ENCODE data around the gene TEX261.

TEX261 gene

DNA sequence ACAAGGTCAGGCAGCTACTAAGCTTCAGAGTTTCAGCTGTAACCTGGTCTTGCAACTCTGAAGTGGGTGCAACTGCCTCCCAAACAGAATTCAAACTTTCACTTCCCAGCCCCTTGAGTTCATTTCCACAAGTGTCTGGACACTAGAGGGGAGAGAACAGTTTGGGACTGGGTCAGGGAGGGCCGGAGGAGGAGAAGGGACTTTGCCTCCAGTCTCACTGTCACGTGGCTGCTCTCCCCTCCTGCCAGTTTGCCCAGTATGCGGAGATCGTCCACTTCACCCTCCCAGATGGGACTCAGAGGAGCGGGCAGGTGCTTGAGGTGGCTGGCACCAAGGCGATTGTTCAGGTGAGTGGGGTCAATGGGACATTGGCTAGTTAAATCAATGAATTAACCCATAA is 36.9 kb downstream of the TEX261 start:
- no peak for DNase-seq (ENCODE audit: low spot score)

DNA sequence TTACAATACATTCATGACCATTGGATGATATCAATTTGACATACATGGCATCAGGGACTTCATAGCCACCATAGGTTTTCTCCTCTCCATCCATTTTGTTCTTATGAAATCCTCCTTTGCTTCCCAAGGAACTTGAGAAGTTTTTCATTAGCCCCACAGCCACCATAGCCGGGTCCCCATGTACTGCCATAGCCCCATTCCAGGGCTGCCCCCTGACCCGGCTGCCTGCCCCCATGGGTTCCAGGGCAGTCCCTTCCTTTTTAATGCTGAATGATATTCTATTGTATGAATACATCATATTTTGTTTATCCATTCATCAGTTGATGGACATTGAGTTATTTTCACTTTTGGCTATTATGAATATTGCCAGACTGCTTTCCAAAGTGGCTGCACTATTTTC is 38.5 kb downstream of the TEX261 start:
- no peak for DNase-seq (ENCODE audit: low spot score)

GRCh38 chr2:70954886-70955285 is 39.8 kb downstream of the TEX261 start:
- no peak for DNase-seq (ENCODE audit: low spot score)

DNA sequence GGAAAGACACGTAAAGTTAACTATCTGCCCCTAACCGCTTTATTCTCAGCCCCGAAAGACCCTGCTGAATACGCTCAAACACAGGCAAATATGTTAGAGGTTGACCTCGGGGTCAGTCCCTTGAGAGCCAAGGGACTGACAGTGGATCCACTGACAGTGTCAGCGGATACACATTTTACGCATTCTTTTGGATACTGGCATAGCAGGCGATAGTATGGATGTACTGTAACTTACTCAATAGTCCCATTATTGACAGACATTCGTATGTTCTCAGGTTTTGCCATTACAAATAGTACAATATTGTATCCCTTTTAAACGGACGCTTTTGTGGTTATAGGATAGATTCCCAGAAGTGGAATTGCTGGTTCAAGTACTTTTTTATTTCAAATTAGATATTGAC is 45.6 kb downstream of the TEX261 start:
- DNase-seq (ENCODE audit: low spot score): no peak

GRCh38 chr2:70948337-70949003 is 46.2 kb downstream of the TEX261 start:
- peak; percentile 72 for DNase-seq (ENCODE audit: low spot score)

GRCh38 chr2:70947556-70948184 is 47.0 kb downstream of the TEX261 start:
- DNase-seq (ENCODE audit: low spot score): no peak

- DNase-seq (ENCODE audit: low spot score): peak; percentile 45
Measured at GRCh38 chr2:70946832-70947442, 47.7 kb downstream of the TEX261 start.

DNA sequence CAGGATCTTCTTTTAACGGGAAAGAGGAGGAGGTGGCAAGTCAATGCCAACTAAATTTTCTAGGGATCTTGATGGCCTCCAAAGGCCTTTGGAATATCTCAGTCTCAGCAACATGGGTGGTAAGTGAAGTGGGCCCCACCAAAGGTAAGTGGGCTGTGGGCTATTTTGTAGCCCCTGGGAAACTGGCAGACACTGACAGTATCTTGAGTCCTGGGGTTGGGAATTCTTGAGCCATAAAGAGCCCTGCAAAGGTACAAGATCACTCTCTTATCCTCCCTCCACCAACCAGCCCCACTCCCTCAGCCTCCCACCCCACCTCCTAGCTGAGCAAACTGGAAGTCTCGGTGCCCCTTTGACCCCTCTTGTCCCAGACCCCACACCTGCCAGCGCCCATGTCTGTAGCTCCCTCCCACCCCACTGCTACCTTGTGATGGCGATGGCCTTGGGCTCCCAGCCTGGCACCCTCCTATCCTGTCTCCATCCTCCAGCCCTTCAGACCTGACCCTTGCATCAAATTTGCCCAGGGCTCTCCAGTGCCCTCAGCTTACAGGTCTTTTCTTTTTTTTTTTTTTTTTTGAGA is 50.5 kb downstream of the TEX261 start:
- no peak for DNase-seq (ENCODE audit: low spot score)

DNA sequence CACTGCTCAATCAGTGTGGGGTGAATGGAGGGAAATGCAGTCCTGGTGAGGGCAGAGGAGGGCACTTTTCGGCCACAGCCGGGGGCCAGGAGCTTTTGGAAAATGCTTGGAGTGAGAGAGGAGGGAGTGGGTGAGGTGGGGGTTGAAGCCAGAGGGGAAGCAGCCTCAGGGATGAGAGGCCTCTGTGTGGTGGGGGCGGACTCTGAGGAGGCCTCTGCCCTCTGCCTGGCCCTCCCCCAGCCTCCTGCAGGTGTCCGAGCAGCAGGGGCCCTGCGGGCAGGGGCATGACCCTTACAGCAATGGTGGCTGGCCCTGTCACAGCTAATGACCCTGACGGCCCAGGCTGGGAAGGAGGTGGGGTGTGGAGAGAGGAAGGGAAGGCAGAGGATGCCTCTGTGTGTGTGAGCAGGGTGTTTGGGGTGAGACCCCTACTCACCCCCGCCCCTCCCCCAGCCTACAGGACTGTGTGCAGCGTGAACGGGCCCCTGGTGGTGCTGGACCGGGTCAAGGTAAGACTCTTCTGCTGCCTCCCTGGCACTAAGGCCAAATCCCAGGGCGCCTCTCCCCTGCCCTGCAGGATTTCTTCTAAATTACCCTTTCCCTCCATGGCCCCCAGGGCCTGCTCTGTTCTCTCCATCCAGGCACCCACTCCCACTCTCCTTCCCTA is 51.3 kb downstream of the TEX261 start:
- no peak for DNase-seq (ENCODE audit: low spot score)

DNA sequence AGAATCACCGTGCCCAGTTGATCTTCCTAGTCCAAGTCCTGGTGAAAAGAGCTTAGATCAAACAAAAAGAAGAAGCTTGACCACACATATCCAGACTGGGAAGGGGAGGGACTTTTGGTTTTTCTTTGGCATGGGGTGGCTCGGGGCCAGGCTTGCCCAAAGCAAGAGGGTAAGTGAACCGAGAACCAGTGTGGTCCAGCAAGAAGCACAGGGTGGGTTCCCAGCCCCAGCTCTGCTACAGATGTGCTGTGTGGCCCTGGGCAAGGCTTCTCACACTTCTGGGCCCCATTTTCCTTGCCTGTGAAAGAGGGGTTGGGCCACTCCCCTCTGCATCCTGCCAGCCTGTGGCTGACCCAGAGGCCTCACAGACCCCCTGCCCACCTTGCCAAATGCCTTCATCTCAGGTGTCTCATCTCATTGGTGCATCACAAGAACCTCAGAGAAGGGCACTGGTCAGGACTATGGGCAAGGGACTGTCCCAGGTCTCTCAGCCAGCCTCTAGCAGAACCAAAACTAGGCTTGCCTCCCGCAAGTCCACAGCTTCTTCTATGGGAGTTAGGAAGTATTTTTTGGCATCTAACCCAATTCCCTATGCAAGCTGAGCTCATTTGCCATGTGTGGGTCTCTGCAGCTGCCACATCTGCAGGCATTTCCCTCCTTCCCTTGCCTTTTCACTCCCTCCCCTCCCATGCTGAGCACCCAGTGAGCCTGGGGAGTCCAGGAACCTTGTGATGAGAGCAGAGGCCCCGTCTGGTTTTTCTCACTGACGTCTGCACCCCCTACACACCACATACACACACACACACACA is 52.1 kb downstream of the TEX261 start:
- no peak for DNase-seq (ENCODE audit: low spot score)

DNA sequence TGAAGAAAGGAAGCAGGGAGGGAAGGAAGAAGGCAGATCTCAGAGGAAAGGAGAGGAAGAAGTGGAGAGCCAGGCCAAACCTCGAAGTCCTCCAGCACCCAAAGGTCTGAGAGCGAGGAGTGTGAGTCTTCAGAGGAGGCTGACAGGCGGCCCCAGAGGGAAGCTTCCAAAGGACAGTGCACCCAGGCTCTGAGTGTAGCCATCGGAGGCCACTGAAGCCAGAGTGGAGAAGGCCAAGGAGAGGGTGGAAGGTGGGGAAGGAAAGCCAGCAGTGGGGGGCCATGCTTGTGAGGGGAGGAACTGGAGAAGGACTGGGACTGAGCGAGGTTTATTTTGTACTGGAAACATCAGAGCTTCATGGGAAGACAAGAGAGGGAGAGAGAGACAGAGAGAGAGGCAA is 53.0 kb downstream of the TEX261 start:
- DNase-seq (ENCODE audit: low spot score): no peak

DNA sequence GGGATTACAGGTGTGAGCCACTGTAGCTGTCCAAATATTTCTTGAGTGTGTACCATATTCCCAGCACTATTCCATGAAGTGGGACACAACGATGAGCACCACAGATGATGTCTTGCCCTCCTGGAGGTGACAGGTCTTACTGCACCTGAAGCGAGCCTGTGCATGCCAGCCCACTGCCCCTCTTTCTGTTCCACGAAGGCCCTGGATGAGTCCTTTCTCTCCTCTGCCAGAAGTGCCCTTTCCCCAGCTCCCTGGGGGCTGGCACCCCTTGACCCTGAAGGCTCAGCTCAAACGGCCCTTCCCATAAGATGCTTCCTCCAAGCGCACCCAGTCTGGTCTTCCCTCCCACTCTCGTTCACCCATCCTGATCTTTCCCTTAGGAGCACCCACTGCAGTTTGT is 53.5 kb downstream of the TEX261 start:
- no peak for DNase-seq (ENCODE audit: low spot score)

DNA sequence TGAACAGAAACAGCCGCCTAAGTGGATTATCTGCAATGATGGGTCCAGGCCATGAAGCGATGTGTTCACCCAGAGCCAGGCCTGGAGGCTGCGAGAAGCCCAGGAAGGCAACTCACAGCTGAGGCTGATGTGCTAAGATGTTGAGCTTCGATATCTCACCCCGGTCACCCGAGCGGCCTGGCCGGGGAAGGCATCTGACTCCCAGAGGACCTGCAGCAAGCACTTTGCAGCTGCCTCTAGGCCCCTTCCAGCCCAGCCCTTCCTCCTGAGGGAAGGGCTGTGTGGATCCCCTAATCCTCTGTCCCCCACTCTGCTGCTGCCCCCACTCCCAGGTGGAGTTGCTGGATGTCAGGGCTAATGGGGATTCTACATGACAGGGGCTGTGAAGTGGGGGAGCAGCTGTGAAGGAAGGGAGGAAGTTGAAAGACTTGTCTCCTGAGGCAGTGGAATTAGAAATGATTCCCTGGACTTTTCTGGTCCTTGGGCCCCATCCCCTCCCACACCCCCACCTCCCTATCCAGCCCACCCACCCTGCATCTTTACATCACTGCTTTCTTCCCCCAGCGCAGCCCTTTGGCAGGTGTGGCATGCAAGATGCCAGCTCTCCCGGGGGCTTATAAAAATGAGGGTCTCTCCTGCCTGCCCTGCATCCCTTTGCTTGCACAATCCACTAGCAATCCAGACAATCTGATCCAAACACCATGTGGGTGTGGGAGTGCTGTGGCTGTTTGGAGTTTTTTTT is 54.7 kb downstream of the TEX261 start:
- no peak for DNase-seq (ENCODE audit: low spot score)

- no peak for DNase-seq (ENCODE audit: low spot score)
Measured at GRCh38 chr2:70939001-70939838, 55.5 kb downstream of the TEX261 start.

DNA sequence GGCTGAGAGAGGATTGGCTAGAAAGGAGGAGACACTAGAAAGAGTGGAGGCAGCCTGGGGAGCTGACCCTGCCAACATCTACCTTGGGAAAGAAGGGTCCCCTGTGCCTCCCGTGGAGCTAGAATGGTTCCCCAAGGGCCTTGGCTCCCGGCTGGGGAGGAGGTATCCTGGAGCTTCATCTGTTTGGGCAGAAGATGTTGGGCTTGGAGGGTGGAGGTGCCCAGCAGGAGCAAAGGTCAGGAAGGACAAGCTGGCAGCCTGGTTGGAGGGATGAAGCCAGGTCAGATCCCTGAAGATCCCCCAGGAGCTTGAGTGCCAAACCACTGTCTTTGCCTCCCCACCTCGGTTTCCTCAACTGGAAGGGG is 56.1 kb downstream of the TEX261 start:
- no peak for DNase-seq (ENCODE audit: low spot score)

- no peak for DNase-seq (ENCODE audit: low spot score)
Measured at GRCh38 chr2:70937866-70938585, 56.6 kb downstream of the TEX261 start.

DNA sequence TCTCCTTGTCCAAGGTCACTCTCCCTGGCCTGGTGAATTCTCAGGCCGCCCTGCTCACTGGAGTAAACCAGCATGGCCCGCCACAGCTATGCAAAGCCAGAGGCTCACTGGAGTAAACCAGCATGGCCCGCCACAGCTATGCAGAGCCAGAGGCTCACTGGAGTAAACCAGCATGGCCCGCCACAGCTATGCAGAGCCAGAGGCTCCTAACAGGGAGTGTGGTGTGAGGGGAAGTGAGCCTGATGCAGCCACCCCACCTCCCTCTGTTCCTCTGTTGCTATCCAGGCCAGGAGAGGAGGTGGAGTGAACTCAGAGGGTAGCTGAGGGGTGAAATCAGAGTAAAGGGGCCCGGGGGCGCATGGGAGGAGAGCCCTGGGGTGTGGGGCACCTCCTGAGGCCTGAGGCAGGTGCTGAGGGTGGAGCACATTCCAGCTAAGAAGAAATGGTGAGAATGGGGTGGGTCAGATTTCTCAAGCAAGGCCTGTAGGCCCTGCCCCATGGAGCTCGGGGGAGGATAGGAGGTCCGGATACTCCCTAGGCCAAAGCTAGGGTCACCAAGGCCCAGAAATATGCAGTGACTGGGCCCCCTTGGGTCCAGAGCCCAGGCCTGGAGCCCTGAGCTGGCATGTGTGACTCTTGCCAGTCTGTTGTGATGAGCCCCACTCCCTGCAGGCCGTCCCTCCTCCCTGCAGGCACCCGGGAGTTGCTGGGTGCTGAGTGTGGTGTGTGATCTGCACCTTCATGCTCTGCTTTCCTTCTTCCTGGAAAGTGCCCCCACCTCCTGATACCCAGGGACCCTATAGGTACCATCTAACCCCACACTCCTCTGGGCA is 57.5 kb downstream of the TEX261 start:
- no peak for DNase-seq (ENCODE audit: low spot score)

GRCh38 chr2:70936165-70936978 is 58.3 kb downstream of the TEX261 start:
- no peak for DNase-seq (ENCODE audit: low spot score)
